ENCODE measurements around the gene PHACTR3.

GRCh38 chr20:59690976-59691375 is 86.6 kb downstream of the PHACTR3 start:
- TF ChIP-seq POLR2A (IDR thresholded peaks at IDR 0.05) (no peak), EP300 (IDR thresholded peaks at IDR 0.05) (no peak), CTCF (IDR thresholded peaks at IDR 0.05) (no peak)

Measured in tibial nerve (tissue), 4 donors.